ENCODE data around the gene LDAF1.

GRCh38 chr16:21134053-21134452 lies 24.4 kb upstream of the LDAF1 start:
- TF ChIP-seq CTCF (IDR thresholded peaks at IDR 0.05; ENCODE audit: low read depth, low read length, missing input control) = no peak
- no peak for TF ChIP-seq EGR1 (IDR thresholded peaks at IDR 0.05; ENCODE audit: low read depth in 2 of 2)
- no peak for TF ChIP-seq GABPA (IDR thresholded peaks at IDR 0.05 in 1 of 2, conservative IDR thresholded peaks at IDR 0.05 in 1 of 2)
- no peak for TF ChIP-seq REST (IDR thresholded peaks at IDR 0.05)
- TF ChIP-seq MAX (IDR thresholded peaks at IDR 0.05) = no peak
- TF ChIP-seq FOXA1 (IDR thresholded peaks at IDR 0.05) = no peak
- no peak for TF ChIP-seq SP1 (IDR thresholded peaks at IDR 0.05)
- no peak for TF ChIP-seq FOXA2 (IDR thresholded peaks at IDR 0.05)
- TF ChIP-seq ATF3 (IDR thresholded peaks at IDR 0.05) = no peak
- no peak for TF ChIP-seq YY1 (IDR thresholded peaks at IDR 0.05)

Data from liver (tissue), 3 donors.